ENCODE results near the gene S100PBP. TPM values are rescaled to one million over a fixed set of nuclear protein-coding genes. Genes with fewer than 3 reads are reported as not detected.

S100PBP gene
- total RNA-seq, 4 donors from 2014 or later: 14.9 to 24.1 (median 18.6) TPM

- WGBS: 96% methylated on average over 3 of the region's 3 CpGs
- Histone ChIP-seq H3K27me3 (no peaks in the 10 kb centered on the region), H3K9me3 (no peaks in the 10 kb centered on the region), H3K4me1 (peaks cover 17 to 49% (median 38%) of the 10 kb centered on the region in 4 donors), H3K4me3 (no peak overlapping the region), H3K27ac (replicated peaks in 1 of 4) (no peak overlapping the region), H3K36me3 (peaks cover 21 to 43% (median 40%) of the 10 kb centered on the region in 4 donors)
- no peak for DNase-seq (ENCODE audit: extremely low spot score)
- intact Hi-C loops (cut with DNase I): no loop called here
- TF ChIP-seq POLR2AphosphoS5 (IDR thresholded peaks at IDR 0.05) (no peak), CTCF (IDR thresholded peaks at IDR 0.05) (no peak), POLR2A (IDR thresholded peaks at IDR 0.05; ENCODE audit: low read depth) (no peak), EP300 (IDR thresholded peaks at IDR 0.05) (no peak)
Observed at GRCh38 chr1:32811917-32812316, 5.5 kb upstream of the S100PBP start.

GRCh38 chr1:32813941-32814739 is 3.3 kb upstream of the S100PBP start:
- WGBS: 84% methylated on average over 11 of the region's 11 CpGs
- intact Hi-C loops (cut with DNase I): no loop called here
- Histone ChIP-seq H3K4me1 (peaks cover 25 to 62% (median 48%) of the 10 kb centered on the region in 4 donors), H3K36me3 (peaks cover 15 to 21% (median 19%) of the 10 kb centered on the region in 4 donors), H3K4me3 (no peak overlapping the region), H3K9me3 (no peaks in the 10 kb centered on the region), H3K27me3 (no peaks in the 10 kb centered on the region), H3K27ac (replicated peaks in 1 of 4) (no peak overlapping the region)
- no peak for TF ChIP-seq POLR2A (IDR thresholded peaks at IDR 0.05; ENCODE audit: low read depth)
- TF ChIP-seq POLR2AphosphoS5 (IDR thresholded peaks at IDR 0.05): no peak
- TF ChIP-seq CTCF (IDR thresholded peaks at IDR 0.05): no peak
- TF ChIP-seq EP300 (IDR thresholded peaks at IDR 0.05): no peak
- DNase-seq (ENCODE audit: extremely low spot score): no peak

GRCh38 chr1:32816676-32817158 is 736 bp upstream of the S100PBP start:
- intact Hi-C loops (cut with DNase I): no loop called here

More at GRCh38 chr1:32816676-32817158, 736 bp upstream of the S100PBP start:
- 0% methylated on average over 5 of the region's 15 CpGs for WGBS
- H3K4me1 ChIP-seq: peaks cover 29 to 77% (median 65%) of the 10 kb centered on the region in 4 donors
- H3K9me3 ChIP-seq: no peaks in the 10 kb centered on the region
- TF ChIP-seq EP300 (IDR thresholded peaks at IDR 0.05) (no peak), POLR2A (IDR thresholded peaks at IDR 0.05; ENCODE audit: low read depth) (no peak), CTCF (IDR thresholded peaks at IDR 0.05) (no peak), POLR2AphosphoS5 (IDR thresholded peaks at IDR 0.05) (no peak)
- H3K27ac ChIP-seq (replicated peaks in 1 of 4): peak overlapping the region; percentile 93 to 100 (median 98)
- H3K4me3 ChIP-seq: peak overlapping the region; percentile 80 to 97 (median 90)
- no peaks in the 10 kb centered on the region for H3K36me3 ChIP-seq
- no peaks in the 10 kb centered on the region for H3K27me3 ChIP-seq
- DNase-seq (ENCODE audit: extremely low spot score): no peak

All from esophagus muscularis mucosa (tissue), 4 donors.